Upper lobe of left lung (tissue), 4 donors: ENCODE results near the gene CPNE7.

Experiments
- EP300 ChIP-seq, 4 donors: sonication (generic); formaldehyde crosslinking; IDR thresholded peaks; one replicate each; pipeline ENCODE4 v1.5.1; 2017; ENCODE audit warnings: antibody characterized with exemption in 4 of 4, control low read depth in 2 of 4
- POLR2AphosphoS5 ChIP-seq, 2 donors: sonication (generic); formaldehyde crosslinking; IDR thresholded peaks; one replicate each; pipeline ENCODE4 v1.5.1; 2017; ENCODE audit warnings: antibody characterized with exemption in 2 of 2
- TF ChIP-seq, protein P1 (sequence below), 6 experiments: fragments of 450-650 bp in 4 of 6; fragments of 200-600 bp in 2 of 6; sonication (generic) in 2 of 6; IDR thresholded peaks; one replicate each; pipeline ENCODE4 v1.5.1; 2016 to 2019; ENCODE audit warnings: antibody characterized with exemption in 6 of 6

DNA sequence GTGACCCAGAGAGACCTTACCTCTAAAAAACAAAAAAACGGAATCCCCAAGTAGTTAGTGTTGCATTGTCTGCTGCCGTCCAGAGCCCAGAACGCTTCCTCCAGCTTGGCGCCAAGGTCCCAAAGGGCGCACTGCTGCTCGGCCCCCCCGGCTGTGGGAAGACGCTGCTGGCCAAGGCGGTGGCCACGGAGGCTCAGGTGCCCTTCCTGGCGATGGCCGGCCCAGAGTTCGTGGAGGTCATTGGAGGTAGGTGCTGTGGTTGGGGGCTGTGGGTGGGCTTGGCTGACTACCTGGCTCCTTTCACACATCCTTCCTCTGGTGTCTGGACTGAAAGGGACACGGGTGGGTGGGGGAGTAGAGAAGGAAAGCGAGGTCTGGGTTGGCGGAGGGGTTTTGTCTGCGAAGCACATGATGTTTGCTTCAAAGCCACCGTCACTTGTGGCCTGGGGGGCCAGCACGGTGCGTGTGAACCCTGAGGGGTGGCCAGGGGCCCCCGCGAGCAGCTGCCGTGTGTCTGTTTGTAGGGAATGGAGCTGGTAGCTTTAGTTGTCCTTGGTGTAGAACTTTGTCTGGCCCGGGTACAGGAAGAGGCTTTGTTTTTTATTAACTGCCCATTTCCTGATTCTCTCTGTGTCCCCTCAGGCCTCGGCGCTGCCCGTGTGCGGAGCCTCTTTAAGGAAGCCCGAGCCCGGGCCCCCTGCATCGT is 43.6 kb upstream of the CPNE7 start:
- TF ChIP-seq, protein P1, sequence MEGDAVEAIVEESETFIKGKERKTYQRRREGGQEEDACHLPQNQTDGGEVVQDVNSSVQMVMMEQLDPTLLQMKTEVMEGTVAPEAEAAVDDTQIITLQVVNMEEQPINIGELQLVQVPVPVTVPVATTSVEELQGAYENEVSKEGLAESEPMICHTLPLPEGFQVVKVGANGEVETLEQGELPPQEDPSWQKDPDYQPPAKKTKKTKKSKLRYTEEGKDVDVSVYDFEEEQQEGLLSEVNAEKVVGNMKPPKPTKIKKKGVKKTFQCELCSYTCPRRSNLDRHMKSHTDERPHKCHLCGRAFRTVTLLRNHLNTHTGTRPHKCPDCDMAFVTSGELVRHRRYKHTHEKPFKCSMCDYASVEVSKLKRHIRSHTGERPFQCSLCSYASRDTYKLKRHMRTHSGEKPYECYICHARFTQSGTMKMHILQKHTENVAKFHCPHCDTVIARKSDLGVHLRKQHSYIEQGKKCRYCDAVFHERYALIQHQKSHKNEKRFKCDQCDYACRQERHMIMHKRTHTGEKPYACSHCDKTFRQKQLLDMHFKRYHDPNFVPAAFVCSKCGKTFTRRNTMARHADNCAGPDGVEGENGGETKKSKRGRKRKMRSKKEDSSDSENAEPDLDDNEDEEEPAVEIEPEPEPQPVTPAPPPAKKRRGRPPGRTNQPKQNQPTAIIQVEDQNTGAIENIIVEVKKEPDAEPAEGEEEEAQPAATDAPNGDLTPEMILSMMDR (IDR thresholded peaks at IDR 0.05) = no peak
- no peak for TF ChIP-seq POLR2AphosphoS5 (IDR thresholded peaks at IDR 0.05)
- TF ChIP-seq EP300 (IDR thresholded peaks at IDR 0.05) = no peak
